ENCODE results near the gene UBE2E2.

Gene UBE2E2

GRCh38 chr3:23450051-23450450, 246.9 kb downstream of the UBE2E2 start:
- DNase-seq = no peak

GRCh38 chr3:23450806-23451205, 247.7 kb downstream of the UBE2E2 start:
- DNase-seq = no peak

GRCh38 chr3:23452408-23452807, 249.3 kb downstream of the UBE2E2 start:
- no peak for DNase-seq

GRCh38 chr3:23455084-23455483, 252.0 kb downstream of the UBE2E2 start:
- no peak for DNase-seq

GRCh38 chr3:23455775-23456174, 252.6 kb downstream of the UBE2E2 start:
- DNase-seq = no peak

DNA sequence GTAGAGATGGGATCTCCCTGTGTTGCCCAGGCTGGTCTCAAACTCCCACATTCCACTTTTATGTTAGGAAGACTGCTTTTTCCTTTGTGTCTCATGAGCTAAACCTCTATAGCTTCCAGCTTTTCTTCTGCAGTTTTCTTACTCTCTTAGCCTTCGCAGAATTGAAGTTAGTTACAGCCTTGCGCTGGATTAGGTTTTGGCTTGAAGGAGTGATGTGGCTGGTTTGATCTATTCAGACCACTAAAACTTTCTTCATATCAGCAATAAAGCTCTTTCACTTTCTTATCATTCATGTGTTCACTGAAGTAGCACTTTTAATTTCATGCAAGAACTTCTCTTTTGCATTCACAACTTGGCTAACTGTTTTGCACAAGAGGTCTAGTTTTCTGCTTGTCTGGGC, 254.6 kb downstream of the UBE2E2 start:
- no peak for DNase-seq

DNA sequence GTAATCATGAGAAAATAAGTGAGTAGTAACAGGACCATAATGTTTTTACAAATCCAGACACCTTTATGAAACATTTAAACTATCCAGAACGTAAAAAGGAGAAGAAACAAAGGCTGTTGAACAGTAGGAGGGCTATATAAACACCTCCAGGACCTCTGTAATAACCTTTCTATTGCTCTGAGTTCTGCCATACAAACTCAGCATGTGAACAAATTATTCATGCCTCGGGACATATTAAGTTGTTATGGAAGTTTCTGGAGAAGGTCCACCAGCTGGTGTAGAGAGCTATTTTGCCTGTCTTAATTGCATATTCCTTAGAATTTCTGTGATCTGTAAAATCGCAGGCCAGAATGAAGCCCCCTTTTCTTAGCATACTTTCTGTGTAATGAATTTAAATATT, 256.3 kb downstream of the UBE2E2 start:
- DNase-seq = no peak

GRCh38 chr3:23459889-23460546, 256.9 kb downstream of the UBE2E2 start:
- no peak for DNase-seq

DNA sequence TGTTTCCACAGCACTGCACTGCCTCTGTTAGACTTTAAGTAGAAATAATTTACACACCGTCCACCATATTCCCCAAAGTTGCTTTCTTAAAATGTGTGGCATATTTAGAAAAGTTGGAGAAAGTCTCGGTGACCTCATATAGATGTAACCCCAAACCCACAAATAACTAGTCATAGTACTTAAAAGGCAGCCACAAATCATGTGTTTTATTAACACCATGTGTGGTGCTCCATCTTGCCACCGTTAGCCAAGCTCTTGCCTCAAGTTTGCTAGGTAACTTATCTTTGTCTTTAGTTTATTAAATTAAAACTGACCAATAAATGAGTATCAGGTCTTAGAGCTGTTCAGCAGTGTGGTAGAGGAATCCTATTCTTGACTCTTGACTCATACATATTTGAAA, 257.9 kb downstream of the UBE2E2 start:
- no peak for DNase-seq

DNA sequence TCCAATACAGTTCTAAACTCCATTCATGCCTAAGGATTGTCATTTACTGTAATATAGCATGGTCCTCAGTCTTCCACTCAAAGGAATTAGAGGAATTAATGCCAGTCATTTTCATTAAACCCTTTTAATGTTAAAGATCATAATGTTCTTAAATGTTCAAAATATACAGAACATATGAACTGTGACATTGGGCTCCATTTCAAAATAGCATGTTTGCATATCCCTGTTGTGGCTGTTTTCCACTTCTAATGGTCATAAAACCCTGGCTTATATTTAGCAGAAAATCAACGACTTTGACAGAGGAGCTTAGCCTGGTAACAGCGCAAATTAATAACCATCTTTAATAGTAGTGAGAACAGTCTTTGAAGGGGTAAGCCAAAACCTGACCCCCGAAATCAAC, 260.7 kb downstream of the UBE2E2 start:
- DNase-seq = no peak

- no peak for DNase-seq
These were observed 262.4 kb downstream of the UBE2E2 start for GRCh38 chr3:23465569-23465968.

GRCh38 chr3:23468203-23468602, 265.1 kb downstream of the UBE2E2 start:
- no peak for DNase-seq

- DNase-seq = no peak
These were observed 271.6 kb downstream of the UBE2E2 start for GRCh38 chr3:23474580-23475357.

DNA sequence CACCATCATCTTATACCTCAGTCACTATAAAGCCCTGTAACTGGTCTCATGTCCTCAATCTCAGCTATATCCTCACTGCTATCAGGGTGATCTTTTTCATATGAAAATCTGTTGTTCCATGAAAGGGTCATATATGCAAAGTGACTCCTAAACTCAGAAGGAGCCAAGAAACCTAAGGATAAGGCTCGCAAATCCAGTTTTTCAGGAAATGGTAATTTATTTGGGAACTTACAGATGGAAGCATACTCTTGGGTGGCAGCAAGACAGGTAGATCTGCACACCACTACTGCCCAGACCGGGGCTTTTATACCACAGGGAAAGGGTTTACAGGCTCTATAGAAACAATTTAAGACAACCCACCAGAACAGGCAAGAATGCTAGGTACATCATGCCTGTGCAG, 272.3 kb downstream of the UBE2E2 start:
- no peak for DNase-seq

- DNase-seq = no peak
These were observed 275.9 kb downstream of the UBE2E2 start for GRCh38 chr3:23479026-23479425.

DNA sequence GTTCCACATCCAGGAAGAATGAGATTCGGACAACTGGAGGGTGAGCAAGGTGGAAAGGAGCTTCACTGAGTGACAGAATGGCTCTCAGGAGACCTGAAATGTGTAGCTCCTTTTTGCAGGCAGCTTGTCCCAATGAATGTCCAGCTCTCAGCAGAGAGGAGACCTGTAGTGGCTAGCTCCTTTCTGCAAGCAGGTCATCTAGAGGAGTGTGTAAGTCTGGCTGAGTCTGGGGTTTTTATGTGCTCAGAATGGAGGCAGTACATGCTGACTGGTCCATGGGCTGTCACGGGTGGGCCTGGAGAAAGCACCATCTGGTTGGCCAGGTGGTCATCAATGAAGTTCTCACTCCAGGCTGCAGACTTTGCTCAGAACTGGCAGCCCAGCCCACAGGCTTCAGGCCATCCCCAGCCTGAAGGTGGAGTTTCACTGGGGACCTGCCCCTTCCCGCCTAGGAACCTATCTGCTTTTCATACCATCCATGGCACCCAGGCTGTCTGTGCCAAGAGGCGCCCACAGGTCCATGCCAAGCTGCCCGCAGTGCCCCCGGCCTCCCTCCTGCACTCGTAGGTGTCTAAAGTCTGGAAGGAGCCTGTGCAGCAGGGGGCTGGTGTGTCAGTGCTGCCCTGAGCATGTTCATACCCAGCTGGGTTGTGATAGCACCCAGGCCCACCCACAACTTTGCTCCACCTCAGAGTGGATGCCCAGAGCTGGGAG, 276.6 kb downstream of the UBE2E2 start:
- no peak for DNase-seq

DNA sequence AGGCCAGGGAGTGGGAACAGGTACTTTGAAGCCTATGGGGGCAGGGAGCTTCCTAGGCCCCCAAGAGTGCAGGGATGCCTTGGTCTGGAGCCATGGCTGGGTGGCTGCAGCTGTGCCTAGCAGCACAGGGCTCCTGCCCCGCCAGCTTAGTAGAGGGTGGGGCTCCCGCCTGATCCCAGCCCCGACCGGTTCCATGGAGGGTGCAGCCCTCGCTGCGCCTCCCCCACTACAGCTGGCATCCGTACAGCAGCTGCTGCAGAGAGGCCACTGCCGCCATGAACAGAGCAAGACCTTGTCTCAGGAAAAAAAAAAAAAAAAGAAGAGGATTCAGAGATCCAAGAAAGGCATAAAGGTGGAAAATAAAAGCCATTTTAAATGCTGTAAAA, 277.2 kb downstream of the UBE2E2 start:
- DNase-seq = no peak

- DNase-seq = no peak
These were observed 278.0 kb downstream of the UBE2E2 start for GRCh38 chr3:23481011-23481615.

DNA sequence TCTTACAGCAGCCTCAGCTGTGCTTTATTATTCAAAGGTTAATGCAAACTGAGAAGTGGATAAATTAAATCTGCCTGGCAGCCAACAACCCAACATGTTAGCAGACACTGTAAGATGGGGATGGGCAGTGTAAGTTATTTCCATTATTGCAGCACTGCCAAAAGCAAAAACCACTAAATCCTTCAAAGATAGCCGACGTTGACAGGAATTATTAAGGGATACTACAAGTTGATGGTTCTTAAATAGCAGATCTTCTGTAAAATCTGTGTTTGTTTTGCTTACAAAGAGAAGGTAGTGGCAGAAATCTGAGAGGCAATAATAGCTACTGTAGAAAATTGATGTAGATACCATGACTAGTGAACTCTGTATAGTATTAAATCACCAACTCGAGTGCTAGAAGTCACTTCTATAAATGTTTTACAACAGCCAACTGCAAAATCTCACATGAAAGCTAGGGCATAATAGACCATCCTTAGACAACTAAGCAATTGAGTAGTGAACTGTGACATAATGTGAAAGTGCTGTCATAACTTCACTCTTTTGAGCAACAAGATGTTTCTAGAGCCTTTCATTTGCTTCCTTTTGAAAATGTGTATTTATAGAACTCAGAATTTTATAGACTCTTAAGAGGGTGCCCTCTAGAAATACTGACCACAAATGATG, 278.6 kb downstream of the UBE2E2 start:
- DNase-seq = no peak

DNA sequence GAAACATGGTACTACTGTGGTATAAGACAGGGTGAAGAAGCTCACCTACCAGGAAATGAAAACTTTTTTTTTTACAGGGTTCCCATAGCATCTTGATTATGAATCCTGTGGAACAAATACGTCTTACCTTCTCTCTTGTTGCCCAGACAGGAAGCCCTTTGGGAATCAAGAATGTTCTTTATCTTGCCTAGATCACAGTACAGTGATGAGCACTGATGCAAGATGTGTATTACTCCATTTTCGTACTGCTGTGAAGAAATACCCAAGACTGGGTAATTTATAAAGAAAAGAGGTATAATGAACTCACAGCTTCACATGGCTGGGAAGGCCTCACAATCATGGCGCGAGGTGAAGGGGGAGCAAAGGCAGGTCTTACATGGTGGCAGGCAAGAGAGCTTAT, 281.3 kb downstream of the UBE2E2 start:
- no peak for DNase-seq

DNA sequence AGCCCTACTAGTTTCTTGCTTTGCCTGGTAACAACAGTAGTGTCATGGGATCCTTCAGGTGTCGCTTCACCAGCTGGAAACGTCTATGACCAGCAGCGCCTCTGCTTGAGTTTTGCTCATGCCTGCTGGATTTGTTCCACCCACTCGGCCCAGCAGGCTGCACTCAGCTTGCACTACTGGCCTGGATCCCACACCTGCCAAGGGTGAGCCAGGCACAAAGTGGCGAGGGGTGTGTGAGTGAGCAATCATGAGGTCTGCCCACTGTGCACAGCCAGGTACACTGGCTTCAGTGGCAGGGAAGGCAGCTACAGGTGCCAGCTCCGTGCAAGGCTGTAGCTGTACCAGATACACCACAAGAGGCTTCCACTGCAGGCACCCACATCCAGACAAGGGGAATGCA, 282.8 kb downstream of the UBE2E2 start:
- DNase-seq = no peak

- DNase-seq = no peak
These were observed 283.9 kb downstream of the UBE2E2 start for GRCh38 chr3:23487015-23487414.

- DNase-seq = no peak
These were observed 285.5 kb downstream of the UBE2E2 start for GRCh38 chr3:23488618-23489017.

Measured in activated T-cell treated with anti-CD3 and anti-CD28 coated beads, Interleukin-2, amount 50 U/mL, for 1 hour (primary cell).